Left lobe of liver (tissue), 2 donors: ENCODE measurements around the gene PCBP3. TPM values are rescaled to one million over a fixed set of nuclear protein-coding genes. Genes with fewer than 3 reads are reported as not detected.

Experiments
- ATAC-seq: fragments of 200-7000 bp; cut with Tn5 transposase; one replicate; pipeline ENCODE4 v1.9.1; 2020; ENCODE audit warnings: mild to moderate bottlenecking, moderate library complexity
- DNase-seq: peaks from one replicate; pipeline ENCODE4 v3.0.0-alpha.2; 2020; ENCODE audit warnings: low spot score
- total RNA-seq: library from RNA; stranded (reverse); gene quantifications from one replicate; pipeline ENCODE4 v1.2.1, GENCODE V29; 2021
- donor health status: DM: no; HTN: no; CAD: no; lungs with moderate emphysema.
- donor health status: DM: no; HTN: yes; CAD: no.

Gene PCBP3
- total RNA-seq, 1 donor from 2014 or later, result 0.83 TPM

GRCh38 chr21:45982758-45983648 is 339.5 kb downstream of the PCBP3 start:
- DNase-seq (no peak), ATAC-seq (no peak)

- no peak for ATAC-seq
- no peak for DNase-seq
Observed at GRCh38 chr21:45983649-45983965, 340.1 kb downstream of the PCBP3 start.

GRCh38 chr21:45983981-45984551 is 340.5 kb downstream of the PCBP3 start:
- no peak for DNase-seq
- ATAC-seq, result no peak

GRCh38 chr21:45984584-45985095 is 341.1 kb downstream of the PCBP3 start:
- ATAC-seq (no peak), DNase-seq (no peak)

- no peak for DNase-seq
Observed at GRCh38 chr21:45985471-45986315, 342.2 kb downstream of the PCBP3 start.

GRCh38 chr21:45986316-45987051 is 343.0 kb downstream of the PCBP3 start:
- DNase-seq, result no peak

More at GRCh38 chr21:45985471-45986315, 342.2 kb downstream of the PCBP3 start:
- ATAC-seq, result no peak

GRCh38 chr21:45987121-45987711 is 343.7 kb downstream of the PCBP3 start:
- no peak for ATAC-seq
- DNase-seq, result no peak

More at GRCh38 chr21:45986316-45987051, 343.0 kb downstream of the PCBP3 start:
- no peak for ATAC-seq

GRCh38 chr21:45988366-45989347 is 345.1 kb downstream of the PCBP3 start:
- no peak for ATAC-seq
- no peak for DNase-seq

- ATAC-seq (no peak), DNase-seq (no peak)
Observed at GRCh38 chr21:45989355-45990048, 346.0 kb downstream of the PCBP3 start.

- DNase-seq (no peak), ATAC-seq (no peak)
Observed at GRCh38 chr21:45990049-45990711, 346.7 kb downstream of the PCBP3 start.

- DNase-seq (peak; percentile 42), ATAC-seq (no peak)
Observed at GRCh38 chr21:45990741-45991605, 347.4 kb downstream of the PCBP3 start.

- DNase-seq, result no peak
- ATAC-seq, result no peak
Observed at GRCh38 chr21:45991606-45992300, 348.2 kb downstream of the PCBP3 start.
